ENCODE data around the gene AMOTL2.

AMOTL2 gene

GRCh38 chr3:134364936-134365765 lies 9.1 kb downstream of the AMOTL2 start:
- Histone ChIP-seq H3K4me3 (ENCODE audit: low read length in 2 of 2) (peak overlapping the region in 1 of 2 donors; percentile 55), H3K36me3 (ENCODE audit: control insufficient read depth in 2 of 2, insufficient read depth in 2 of 2, low read length in 2 of 2) (peaks cover 52 to 67% of the 10 kb centered on the region in 2 donors), H3K9ac (ENCODE audit: low read length in 2 of 2) (no peak overlapping the region)

GRCh38 chr3:134364061-134364935 lies 9.9 kb downstream of the AMOTL2 start:
- H3K27me3 ChIP-seq (ENCODE audit: control insufficient read depth in 1 of 2, insufficient read depth in 2 of 2, low read length in 2 of 2) = no peaks in the 10 kb centered on the region
- H3K9ac ChIP-seq (ENCODE audit: low read length in 2 of 2) = peak overlapping the region; percentile 36 to 54
- H3K36me3 ChIP-seq (ENCODE audit: control insufficient read depth in 2 of 2, insufficient read depth in 2 of 2, low read length in 2 of 2) = peaks cover 56 to 70% of the 10 kb centered on the region in 2 donors
- peaks cover 93% of the 10 kb centered on the region for H3K4me1 ChIP-seq (ENCODE audit: control insufficient read depth, insufficient read depth, low read length)
- H3K4me3 ChIP-seq (ENCODE audit: low read length in 2 of 2) = peak overlapping the region in 1 of 2 donors; percentile 57
- no peaks in the 10 kb centered on the region for H3K9me3 ChIP-seq (ENCODE audit: control insufficient read depth in 2 of 2, low read length in 2 of 2)
- peak overlapping the region; percentile 67 for H3K27ac ChIP-seq (ENCODE audit: low read length)

More at GRCh38 chr3:134364936-134365765, 9.1 kb downstream of the AMOTL2 start:
- Histone ChIP-seq H3K4me1 (ENCODE audit: control insufficient read depth, insufficient read depth, low read length) (peaks cover 93% of the 10 kb centered on the region), H3K9me3 (ENCODE audit: control insufficient read depth in 2 of 2, low read length in 2 of 2) (no peaks in the 10 kb centered on the region), H3K27me3 (ENCODE audit: control insufficient read depth in 1 of 2, insufficient read depth in 2 of 2, low read length in 2 of 2) (no peaks in the 10 kb centered on the region), H3K27ac (ENCODE audit: low read length) (peak overlapping the region; percentile 67)

- Histone ChIP-seq H3K9me3 (ENCODE audit: control insufficient read depth in 2 of 2, low read length in 2 of 2) (no peaks in the 10 kb centered on the region), H3K4me1 (ENCODE audit: control insufficient read depth, insufficient read depth, low read length) (peaks cover 93% of the 10 kb centered on the region), H3K4me3 (ENCODE audit: low read length in 2 of 2) (peak overlapping the region in 1 of 2 donors; percentile 57), H3K36me3 (ENCODE audit: control insufficient read depth in 2 of 2, insufficient read depth in 2 of 2, low read length in 2 of 2) (peaks cover 60 to 69% of the 10 kb centered on the region in 2 donors), H3K27ac (ENCODE audit: low read length) (peak overlapping the region; percentile 67), H3K27me3 (ENCODE audit: control insufficient read depth in 1 of 2, insufficient read depth in 2 of 2, low read length in 2 of 2) (no peaks in the 10 kb centered on the region), H3K9ac (ENCODE audit: low read length in 2 of 2) (peak overlapping the region in 1 of 2 donors; percentile 54)
Measured at GRCh38 chr3:134363381-134363755, 10.9 kb downstream of the AMOTL2 start.

- Histone ChIP-seq H3K27ac (ENCODE audit: low read length) (peak overlapping the region; percentile 67), H3K9ac (ENCODE audit: low read length in 2 of 2) (peak overlapping the region in 1 of 2 donors; percentile 54), H3K27me3 (ENCODE audit: control insufficient read depth in 1 of 2, insufficient read depth in 2 of 2, low read length in 2 of 2) (no peaks in the 10 kb centered on the region), H3K36me3 (ENCODE audit: control insufficient read depth in 2 of 2, insufficient read depth in 2 of 2, low read length in 2 of 2) (peaks cover 60 to 71% of the 10 kb centered on the region in 2 donors), H3K9me3 (ENCODE audit: control insufficient read depth in 2 of 2, low read length in 2 of 2) (no peaks in the 10 kb centered on the region), H3K4me1 (ENCODE audit: control insufficient read depth, insufficient read depth, low read length) (peaks cover 93% of the 10 kb centered on the region), H3K4me3 (ENCODE audit: low read length in 2 of 2) (no peak overlapping the region)
Measured at GRCh38 chr3:134362670-134363380, 11.4 kb downstream of the AMOTL2 start.

- Histone ChIP-seq H3K9me3 (ENCODE audit: control insufficient read depth in 2 of 2, low read length in 2 of 2) (no peaks in the 10 kb centered on the region), H3K27me3 (ENCODE audit: control insufficient read depth in 1 of 2, insufficient read depth in 2 of 2, low read length in 2 of 2) (no peaks in the 10 kb centered on the region), H3K36me3 (ENCODE audit: control insufficient read depth in 2 of 2, insufficient read depth in 2 of 2, low read length in 2 of 2) (peaks cover 64 to 73% of the 10 kb centered on the region in 2 donors), H3K4me3 (ENCODE audit: low read length in 2 of 2) (no peak overlapping the region), H3K4me1 (ENCODE audit: control insufficient read depth, insufficient read depth, low read length) (peaks cover 93% of the 10 kb centered on the region), H3K27ac (ENCODE audit: low read length) (peak overlapping the region; percentile 41), H3K9ac (ENCODE audit: low read length in 2 of 2) (no peak overlapping the region)
Measured at GRCh38 chr3:134362221-134362620, 12.0 kb downstream of the AMOTL2 start.

GRCh38 chr3:134361162-134361835 lies 12.9 kb downstream of the AMOTL2 start:
- peak overlapping the region; percentile 70 for H3K27ac ChIP-seq (ENCODE audit: low read length)
- no peak overlapping the region for H3K4me3 ChIP-seq (ENCODE audit: low read length in 2 of 2)
- no peak overlapping the region for H3K9ac ChIP-seq (ENCODE audit: low read length in 2 of 2)
- H3K4me1 ChIP-seq (ENCODE audit: control insufficient read depth, insufficient read depth, low read length) = peaks cover 93% of the 10 kb centered on the region
- H3K27me3 ChIP-seq (ENCODE audit: control insufficient read depth in 1 of 2, insufficient read depth in 2 of 2, low read length in 2 of 2) = no peaks in the 10 kb centered on the region
- H3K9me3 ChIP-seq (ENCODE audit: control insufficient read depth in 2 of 2, low read length in 2 of 2) = no peaks in the 10 kb centered on the region
- peaks cover 66 to 76% of the 10 kb centered on the region in 2 donors for H3K36me3 ChIP-seq (ENCODE audit: control insufficient read depth in 2 of 2, insufficient read depth in 2 of 2, low read length in 2 of 2)

- H3K9me3 ChIP-seq (ENCODE audit: control insufficient read depth in 2 of 2, low read length in 2 of 2) = no peaks in the 10 kb centered on the region
- H3K36me3 ChIP-seq (ENCODE audit: control insufficient read depth in 2 of 2, insufficient read depth in 2 of 2, low read length in 2 of 2) = peaks cover 59 to 71% of the 10 kb centered on the region in 2 donors
- H3K4me1 ChIP-seq (ENCODE audit: control insufficient read depth, insufficient read depth, low read length) = peaks cover 83% of the 10 kb centered on the region
- peak overlapping the region; percentile 70 for H3K27ac ChIP-seq (ENCODE audit: low read length)
- H3K27me3 ChIP-seq (ENCODE audit: control insufficient read depth in 1 of 2, insufficient read depth in 2 of 2, low read length in 2 of 2) = no peaks in the 10 kb centered on the region
- H3K4me3 ChIP-seq (ENCODE audit: low read length in 2 of 2) = peak overlapping the region in 1 of 2 donors; percentile 22
- H3K9ac ChIP-seq (ENCODE audit: low read length in 2 of 2) = no peak overlapping the region
Measured at GRCh38 chr3:134360046-134360445, 14.2 kb downstream of the AMOTL2 start.

- peak overlapping the region; percentile 70 for H3K27ac ChIP-seq (ENCODE audit: low read length)
- no peaks in the 10 kb centered on the region for H3K27me3 ChIP-seq (ENCODE audit: control insufficient read depth in 1 of 2, insufficient read depth in 2 of 2, low read length in 2 of 2)
- H3K9me3 ChIP-seq (ENCODE audit: control insufficient read depth in 2 of 2, low read length in 2 of 2) = no peaks in the 10 kb centered on the region
- peak overlapping the region; percentile 6 to 51 for H3K9ac ChIP-seq (ENCODE audit: low read length in 2 of 2)
- H3K4me1 ChIP-seq (ENCODE audit: control insufficient read depth, insufficient read depth, low read length) = peaks cover 76% of the 10 kb centered on the region
- H3K4me3 ChIP-seq (ENCODE audit: low read length in 2 of 2) = no peak overlapping the region
- H3K36me3 ChIP-seq (ENCODE audit: control insufficient read depth in 2 of 2, insufficient read depth in 2 of 2, low read length in 2 of 2) = peaks cover 63 to 70% of the 10 kb centered on the region in 2 donors
Measured at GRCh38 chr3:134359121-134360010, 14.9 kb downstream of the AMOTL2 start.
